SJCRH30 (cell line): ENCODE data around the gene CD164. TPM values are rescaled to one million over a fixed set of nuclear protein-coding genes. Genes with fewer than 3 reads are reported as not detected.
"Not testable (repeated sequence)": the region's sequence is repeated elsewhere in the genome, so short reads cannot be mapped to it uniquely, and the experiment has no call there.

Experiments used
- DNase-seq, 2 experiments: peaks; one replicate each; pipeline ENCODE4 v3.0.0-alpha.2; 2015 to 2020
- H3K27ac ChIP-seq: fragments of 250-450 bp; sonication (Bioruptor Pico); 2 replicates; pipeline ENCODE4 v1.5.1; 2020; ENCODE audit warnings: mild to moderate bottlenecking, moderate library complexity
- H3K27me3 ChIP-seq: fragments of 250-450 bp; sonication (Bioruptor Pico); 2 replicates; pipeline ENCODE4 v1.5.1; 2020; ENCODE audit warnings: mild to moderate bottlenecking, moderate library complexity
- H3K36me3 ChIP-seq: fragments of 250-450 bp; sonication (Bioruptor Pico); 2 replicates; pipeline ENCODE4 v1.5.1; 2020; ENCODE audit warnings: mild to moderate bottlenecking, moderate library complexity
- H3K4me1 ChIP-seq: fragments of 250-450 bp; sonication (Bioruptor Pico); 2 replicates; pipeline ENCODE4 v1.5.1; 2020; ENCODE audit warnings: mild to moderate bottlenecking, moderate library complexity
- H3K4me3 ChIP-seq: fragments of 250-450 bp; sonication (Bioruptor Pico); 2 replicates; pipeline ENCODE4 v1.5.1; 2020; ENCODE audit warnings: mild to moderate bottlenecking, moderate library complexity
- H3K9me3 ChIP-seq: fragments of 250-450 bp; sonication (Bioruptor Pico); replicated peaks from 2 replicates; pipeline ENCODE4 v1.5.1; 2020; ENCODE audit warnings: mild to moderate bottlenecking, moderate library complexity
- total RNA-seq: library from RNA; depleted of rRNA; stranded (reverse); fragments of >200 nt; shearing (Covaris generic); gene quantifications from 2 replicates; pipeline ENCODE4 v1.2.3, GENCODE V29; 2014

The CD164 gene
- total RNA-seq, 1 experiment from 2014 or later, result 181 TPM

DNA sequence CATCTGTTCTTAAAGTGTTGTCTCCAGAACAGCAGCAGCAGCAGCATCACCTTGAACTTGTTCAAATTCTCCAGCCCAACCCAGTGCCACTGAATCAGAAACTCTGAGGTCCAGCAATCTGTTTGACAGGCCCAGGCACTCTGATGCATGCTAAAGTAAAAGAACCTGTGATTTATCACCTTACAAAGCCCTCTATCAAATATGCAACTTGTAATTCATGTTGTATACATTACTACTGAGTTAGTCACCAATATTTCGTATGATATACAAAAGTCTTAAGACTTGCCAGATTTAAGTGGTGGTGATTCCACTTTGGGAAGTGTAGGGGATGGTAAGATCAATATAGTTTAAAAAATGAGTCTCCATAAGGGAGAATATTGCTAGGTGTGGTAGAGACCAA is 6.0 kb upstream of the CD164 start:
- no peaks in the 10 kb centered on the region for H3K4me1 ChIP-seq
- no peaks in the 10 kb centered on the region for H3K27me3 ChIP-seq
- no peak overlapping the region for H3K27ac ChIP-seq
- no peak overlapping the region for H3K4me3 ChIP-seq
- no peaks in the 10 kb centered on the region for H3K9me3 ChIP-seq
- H3K36me3 ChIP-seq, result no peaks in the 10 kb centered on the region
- no peak for DNase-seq

DNA sequence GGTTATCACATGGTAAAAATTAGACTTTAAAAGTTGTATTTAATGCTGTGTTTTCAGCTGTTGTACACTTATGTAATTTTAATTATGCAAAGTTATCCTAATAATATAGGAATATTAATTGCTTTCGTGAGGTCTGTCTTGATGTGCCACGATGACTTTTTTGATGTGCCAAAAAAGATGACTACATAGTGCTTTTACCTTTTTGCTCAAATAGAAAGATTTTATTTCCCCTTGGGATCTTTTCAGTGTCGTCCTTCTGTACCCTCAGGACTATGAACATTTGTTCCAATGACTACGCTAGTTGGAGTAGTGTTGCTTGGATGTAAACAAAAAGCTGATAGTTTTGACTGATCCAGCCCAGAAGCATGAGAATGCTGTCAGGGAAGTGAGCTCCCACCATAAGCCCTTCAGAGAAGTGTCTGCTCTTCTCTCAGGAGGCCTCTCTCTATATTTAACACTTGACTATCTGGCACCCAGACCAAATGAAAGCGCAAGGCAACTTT is 1.2 kb upstream of the CD164 start:
- H3K9me3 ChIP-seq, result no peaks in the 10 kb centered on the region
- no peaks in the 10 kb centered on the region for H3K36me3 ChIP-seq
- H3K4me3 ChIP-seq, result peak overlapping the region; percentile 82
- no peaks in the 10 kb centered on the region for H3K4me1 ChIP-seq
- no peaks in the 10 kb centered on the region for H3K27me3 ChIP-seq
- peak overlapping the region; percentile 100 for H3K27ac ChIP-seq
- DNase-seq, result peak in 1 of 2 experiments; percentile 37

DNA sequence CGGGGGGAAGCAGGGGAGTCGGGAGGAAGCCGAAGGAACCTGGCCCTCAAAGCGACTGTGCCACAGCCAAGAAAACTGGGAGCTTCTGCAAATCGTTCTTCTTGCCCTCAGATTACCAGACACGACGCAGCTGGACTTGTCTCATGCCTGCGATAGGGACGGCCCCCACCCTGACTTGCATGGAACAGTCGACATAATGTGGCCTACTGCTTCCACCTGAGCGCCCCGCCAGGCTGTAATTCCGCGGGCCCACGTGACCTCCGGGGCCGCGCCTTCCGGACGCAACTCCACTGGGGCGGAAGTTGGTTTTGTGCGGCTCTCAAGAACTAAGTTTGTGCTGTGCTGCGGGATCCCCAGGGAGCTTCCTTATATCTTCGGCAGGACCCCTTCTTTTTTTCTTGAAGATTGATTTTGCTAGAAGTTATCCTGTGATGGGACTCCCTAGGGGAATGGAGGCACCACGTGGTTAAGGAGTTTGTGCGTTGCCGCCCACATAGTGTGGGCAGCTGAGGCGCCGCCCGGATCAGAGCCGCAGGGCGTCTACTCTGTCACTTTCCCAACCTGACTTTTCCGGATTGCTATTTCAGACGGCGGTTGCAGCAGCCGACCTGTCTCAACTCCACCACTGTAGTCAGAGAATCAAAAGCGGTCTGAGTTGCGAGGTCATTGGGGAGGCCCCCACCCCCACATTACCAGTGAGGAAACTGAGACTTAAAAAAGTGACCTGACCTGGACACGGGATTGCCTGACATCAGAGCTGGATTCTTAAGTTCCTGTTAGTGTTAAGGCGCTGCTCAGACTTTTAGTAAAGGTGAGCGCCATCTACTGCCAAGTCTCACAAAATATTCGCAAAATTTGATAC is 540 bp upstream of the CD164 start:
- Histone ChIP-seq H3K27ac (peak overlapping the region; percentile 100), H3K9me3 (no peaks in the 10 kb centered on the region), H3K4me1 (no peaks in the 10 kb centered on the region), H3K36me3 (peaks cover under 1% of the 10 kb centered on the region; the same call in 1 of the 2 replicates), H3K4me3 (peak overlapping the region; percentile 82), H3K27me3 (no peaks in the 10 kb centered on the region)
- peak; percentile 90 to 94 for DNase-seq

DNA sequence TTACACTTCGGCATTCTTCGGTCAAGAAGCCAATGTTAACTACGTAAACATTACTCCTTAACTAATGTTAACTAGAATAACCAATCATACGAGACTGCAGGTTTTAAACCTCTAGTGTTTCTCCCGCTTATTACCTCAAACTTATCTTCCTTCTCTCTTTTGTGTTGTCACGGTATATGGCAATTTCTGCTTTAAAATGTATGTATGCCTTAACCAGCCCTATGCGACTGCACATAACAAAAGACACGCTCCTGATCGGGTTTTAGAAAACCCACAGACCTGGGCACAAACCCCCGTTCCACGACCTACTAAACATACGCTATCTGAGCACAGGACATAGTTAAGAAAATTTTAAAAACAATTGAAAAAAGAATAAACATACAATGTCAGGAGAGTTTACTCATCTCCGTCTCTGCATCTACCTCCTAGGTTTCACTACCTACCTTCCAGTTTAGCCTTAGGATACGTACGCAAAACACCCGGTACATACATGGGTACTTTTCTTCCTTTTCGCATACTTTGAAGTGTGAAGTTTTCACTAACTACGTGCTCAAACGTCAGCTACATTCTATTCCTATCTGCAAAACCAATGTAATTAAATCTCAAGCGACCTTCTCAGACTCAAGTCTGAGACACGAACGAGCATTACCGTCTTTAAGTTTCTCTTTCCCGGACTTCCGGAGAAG is 1.1 kb downstream of the CD164 start:
- Histone ChIP-seq H3K36me3 (peaks cover 15% of the 10 kb centered on the region), H3K4me3 (peak overlapping the region; percentile 82), H3K9me3 (no peaks in the 10 kb centered on the region), H3K27ac (peak overlapping the region; percentile 100), H3K4me1 (no peaks in the 10 kb centered on the region), H3K27me3 (no peaks in the 10 kb centered on the region)
- no peak for DNase-seq

DNA sequence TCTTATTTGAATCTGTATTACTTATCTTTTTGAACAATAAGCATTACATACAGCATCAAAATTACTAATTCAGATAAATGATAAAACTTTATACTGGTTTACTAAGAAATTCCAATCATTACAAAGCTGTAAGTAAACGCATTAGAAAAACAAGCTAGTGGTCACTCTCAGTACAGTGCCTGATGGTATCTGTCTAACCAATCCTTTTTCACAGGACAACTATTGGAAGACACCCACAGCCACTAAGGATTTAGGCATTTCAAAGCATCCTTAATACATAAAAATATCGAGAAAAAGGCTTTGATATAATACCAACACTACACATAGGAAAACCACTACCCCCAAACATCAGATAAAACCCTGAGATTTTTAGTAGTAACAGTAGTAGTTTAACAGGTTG is 2.6 kb downstream of the CD164 start:
- no peaks in the 10 kb centered on the region for H3K9me3 ChIP-seq
- H3K4me3 ChIP-seq, result no peak overlapping the region
- no peaks in the 10 kb centered on the region for H3K4me1 ChIP-seq
- no peak for DNase-seq
- H3K27ac ChIP-seq, result no peak overlapping the region
- H3K27me3 ChIP-seq, result no peaks in the 10 kb centered on the region
- H3K36me3 ChIP-seq, result peaks cover 27% of the 10 kb centered on the region

DNA sequence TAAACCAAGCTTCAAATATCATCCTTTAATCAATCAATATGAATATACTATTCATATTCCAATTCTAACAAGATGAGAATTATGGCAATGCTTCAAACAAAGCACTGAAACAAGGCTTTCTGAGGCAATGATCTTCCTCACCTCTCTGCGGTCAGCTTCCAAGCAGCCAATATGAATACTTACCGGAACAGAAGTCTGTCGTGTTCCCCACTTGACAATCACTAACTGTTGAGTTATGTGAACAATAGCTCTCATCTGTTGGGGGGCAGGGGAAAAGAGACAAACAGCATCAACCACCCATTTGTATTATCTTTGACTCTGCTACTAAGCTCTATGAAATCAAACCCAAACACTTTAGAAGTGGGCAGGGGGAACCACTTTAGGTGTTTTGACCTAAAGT is 4.5 kb downstream of the CD164 start:
- no peaks in the 10 kb centered on the region for H3K9me3 ChIP-seq
- H3K27ac ChIP-seq, result no peak overlapping the region
- H3K4me3 ChIP-seq, result no peak overlapping the region
- peaks cover 47% of the 10 kb centered on the region for H3K36me3 ChIP-seq
- no peaks in the 10 kb centered on the region for H3K4me1 ChIP-seq
- DNase-seq, result no peak
- H3K27me3 ChIP-seq, result no peaks in the 10 kb centered on the region

DNA sequence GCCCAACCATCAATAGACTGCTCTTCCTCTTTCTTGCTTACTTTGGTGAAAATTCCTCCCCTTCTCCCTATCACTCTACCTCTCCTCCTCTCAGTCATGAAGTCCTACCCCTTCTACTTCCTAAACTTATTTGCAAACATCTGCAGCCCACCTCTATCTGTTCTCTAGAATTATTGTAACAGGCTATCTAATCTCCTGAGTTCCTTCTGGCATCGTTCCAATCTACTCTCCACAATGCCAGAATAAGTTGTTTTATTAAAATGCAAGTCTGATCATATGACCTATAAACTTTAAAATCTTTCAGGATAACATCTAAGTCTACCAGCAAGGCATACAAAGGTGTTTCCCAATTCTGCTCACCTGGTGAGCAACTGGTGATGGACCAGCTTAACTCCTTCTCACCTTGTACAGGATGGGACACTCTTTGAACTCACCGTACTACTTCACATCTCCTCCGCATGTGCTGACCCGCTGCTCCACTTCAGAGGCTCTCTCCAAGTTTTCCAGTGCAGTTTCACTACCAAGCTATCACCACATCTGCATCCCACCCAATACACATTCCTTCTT is 7.9 kb downstream of the CD164 start:
- Histone ChIP-seq H3K9me3 (no peaks in the 10 kb centered on the region), H3K27ac (no peak overlapping the region), H3K27me3 (no peaks in the 10 kb centered on the region), H3K36me3 (peaks cover 63% of the 10 kb centered on the region), H3K4me1 (no peaks in the 10 kb centered on the region; the same call in 1 of the 2 replicates), H3K4me3 (no peak overlapping the region)
- DNase-seq, result no peak

DNA sequence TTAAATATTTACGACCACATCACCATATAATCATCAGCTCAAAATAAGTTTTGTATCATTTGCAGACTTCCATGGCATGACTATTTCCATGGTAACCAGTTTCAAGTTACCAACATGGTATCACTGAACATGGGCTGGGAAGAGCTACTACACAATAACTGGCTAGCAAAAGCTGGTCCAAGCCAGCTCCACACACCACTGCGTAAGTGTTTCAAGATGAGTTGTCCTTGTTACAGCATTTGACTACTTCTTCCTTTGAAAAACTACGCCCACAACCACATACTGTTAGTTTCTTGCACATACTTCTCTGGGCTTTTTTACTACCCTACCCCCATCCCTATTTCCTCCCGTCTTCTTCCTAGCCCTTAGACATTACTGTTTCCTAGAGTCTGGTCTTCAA is 8.5 kb downstream of the CD164 start:
- no peak overlapping the region for H3K27ac ChIP-seq
- H3K36me3 ChIP-seq, result peaks cover 66% of the 10 kb centered on the region
- H3K4me3 ChIP-seq, result no peak overlapping the region
- H3K4me1 ChIP-seq, result no peaks in the 10 kb centered on the region; the same call in 1 of the 2 replicates
- no peak for DNase-seq
- no peaks in the 10 kb centered on the region for H3K27me3 ChIP-seq
- no peaks in the 10 kb centered on the region for H3K9me3 ChIP-seq

DNA sequence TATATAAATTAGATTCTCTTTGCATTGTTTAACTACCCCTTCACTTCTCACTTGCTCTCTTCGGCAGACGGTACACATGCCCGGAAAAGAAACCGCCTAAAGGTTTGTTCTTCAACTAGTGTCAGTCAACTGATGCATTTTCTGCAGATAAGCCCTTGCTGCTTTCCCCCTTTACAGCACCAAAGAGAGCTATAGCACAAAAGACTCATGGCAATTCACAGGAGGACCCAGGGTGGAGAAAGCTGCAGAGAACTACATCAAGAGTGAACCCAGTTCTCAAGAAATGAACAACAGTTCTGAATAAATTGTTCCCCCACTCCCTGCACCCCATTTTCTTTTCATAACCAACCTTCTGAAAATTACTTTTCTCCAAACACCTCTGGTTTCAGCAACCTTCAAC is 8.9 kb downstream of the CD164 start:
- no peak for DNase-seq
- H3K27me3 ChIP-seq, result no peaks in the 10 kb centered on the region
- H3K9me3 ChIP-seq, result no peaks in the 10 kb centered on the region
- H3K4me3 ChIP-seq, result no peak overlapping the region
- no peaks in the 10 kb centered on the region; the same call in 1 of the 2 replicates for H3K4me1 ChIP-seq
- H3K27ac ChIP-seq, result no peak overlapping the region
- peaks cover 71% of the 10 kb centered on the region for H3K36me3 ChIP-seq

DNA sequence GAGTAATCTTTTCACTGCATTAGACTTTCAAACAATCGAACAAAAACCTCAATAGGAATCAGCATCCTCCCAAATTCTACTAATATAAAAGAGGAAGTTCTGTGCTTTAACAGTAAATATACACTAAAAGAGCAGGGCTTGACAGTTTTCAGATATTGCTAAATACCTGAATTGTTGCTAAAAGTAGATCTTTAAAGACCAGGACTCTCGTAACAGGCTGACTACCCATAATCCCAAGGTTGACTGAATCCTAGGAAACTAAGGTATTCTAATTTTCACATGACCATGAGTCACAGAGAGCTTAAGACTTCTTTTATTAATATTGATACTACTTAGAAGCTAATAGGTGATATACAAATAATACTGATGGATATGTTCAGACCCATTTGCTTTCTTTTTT is 10.1 kb downstream of the CD164 start:
- Histone ChIP-seq H3K9me3 (no peaks in the 10 kb centered on the region), H3K4me3 (no peak overlapping the region), H3K27me3 (no peaks in the 10 kb centered on the region), H3K4me1 (no peaks in the 10 kb centered on the region; the same call in 1 of the 2 replicates), H3K36me3 (peaks cover 77% of the 10 kb centered on the region), H3K27ac (no peak overlapping the region)
- no peak for DNase-seq

DNA sequence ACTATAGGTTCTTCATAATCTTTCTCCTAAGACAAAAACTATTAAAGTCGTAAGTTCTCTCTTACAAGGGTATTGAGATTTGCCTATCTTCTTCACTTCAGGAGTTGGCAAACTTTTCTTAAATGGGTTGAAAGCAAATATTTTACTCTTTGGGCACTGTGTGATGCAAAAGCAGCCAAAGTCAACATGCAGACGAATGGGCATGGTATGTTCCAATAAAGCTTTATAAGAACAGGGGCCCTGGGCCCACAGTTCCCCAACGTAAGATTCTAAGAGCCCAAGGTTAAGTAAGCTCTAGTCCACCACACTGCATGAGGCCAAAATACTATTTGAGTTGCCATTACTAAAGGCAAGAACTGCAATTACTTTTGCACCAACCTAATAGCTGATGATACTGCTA is 11.5 kb downstream of the CD164 start:
- no peaks in the 10 kb centered on the region for H3K27me3 ChIP-seq
- peaks cover 77% of the 10 kb centered on the region for H3K36me3 ChIP-seq

DNA sequence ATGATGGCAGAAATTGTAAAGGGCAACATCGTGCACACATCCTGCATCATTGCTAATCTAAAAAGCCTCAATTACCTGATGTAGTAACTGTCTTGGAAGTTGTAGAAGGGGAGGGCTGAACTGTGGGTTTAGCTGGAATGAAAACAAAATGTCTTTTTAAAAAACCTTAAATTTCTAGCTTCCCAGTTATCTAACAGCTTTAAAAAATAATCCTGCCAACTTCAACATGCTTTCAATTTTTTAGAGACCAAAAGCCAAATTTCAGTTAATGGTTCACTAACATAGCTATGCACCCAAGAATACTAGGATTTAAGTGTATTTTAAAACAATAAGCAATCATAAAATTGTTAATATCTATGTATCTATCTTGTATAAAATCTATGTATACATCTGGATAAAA is 11.9 kb downstream of the CD164 start:
- H3K4me3 ChIP-seq, result no peak overlapping the region
- no peaks in the 10 kb centered on the region for H3K27me3 ChIP-seq
- no peak for DNase-seq
- H3K4me1 ChIP-seq, result no peaks in the 10 kb centered on the region; the same call in 1 of the 2 replicates
- H3K36me3 ChIP-seq, result peaks cover 78% of the 10 kb centered on the region
- no peak overlapping the region for H3K27ac ChIP-seq
- no peaks in the 10 kb centered on the region for H3K9me3 ChIP-seq

More for the DNA sequence above, 11.5 kb downstream of the CD164 start:
- no peak overlapping the region for H3K4me3 ChIP-seq
- no peak for DNase-seq
- no peak overlapping the region for H3K27ac ChIP-seq
- no peaks in the 10 kb centered on the region for H3K9me3 ChIP-seq
- no peaks in the 10 kb centered on the region; the same call in 1 of the 2 replicates for H3K4me1 ChIP-seq

DNA sequence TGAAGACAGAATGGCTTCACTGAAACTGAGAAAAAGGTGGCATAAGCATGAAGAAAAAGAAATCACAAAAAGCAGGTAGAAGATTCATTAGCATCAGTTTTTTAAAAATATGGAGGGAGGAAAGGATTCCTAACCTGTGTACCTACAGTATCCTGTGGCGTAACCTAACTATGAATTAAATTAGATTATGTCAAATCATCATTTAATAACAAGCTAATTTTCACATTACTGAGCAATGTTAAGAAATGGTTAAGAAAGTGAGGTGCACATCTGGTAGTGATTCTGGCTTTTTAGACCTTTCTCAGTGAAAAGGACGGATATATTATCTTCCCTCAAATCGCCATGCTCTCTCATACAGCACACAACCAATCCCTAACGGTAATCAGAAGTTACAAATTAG is 12.5 kb downstream of the CD164 start:
- peaks cover 77% of the 10 kb centered on the region for H3K36me3 ChIP-seq
- no peaks in the 10 kb centered on the region for H3K9me3 ChIP-seq
- no peaks in the 10 kb centered on the region; the same call in 1 of the 2 replicates for H3K4me1 ChIP-seq
- no peak for DNase-seq
- H3K27me3 ChIP-seq, result no peaks in the 10 kb centered on the region
- H3K27ac ChIP-seq, result no peak overlapping the region
- H3K4me3 ChIP-seq, result no peak overlapping the region

DNA sequence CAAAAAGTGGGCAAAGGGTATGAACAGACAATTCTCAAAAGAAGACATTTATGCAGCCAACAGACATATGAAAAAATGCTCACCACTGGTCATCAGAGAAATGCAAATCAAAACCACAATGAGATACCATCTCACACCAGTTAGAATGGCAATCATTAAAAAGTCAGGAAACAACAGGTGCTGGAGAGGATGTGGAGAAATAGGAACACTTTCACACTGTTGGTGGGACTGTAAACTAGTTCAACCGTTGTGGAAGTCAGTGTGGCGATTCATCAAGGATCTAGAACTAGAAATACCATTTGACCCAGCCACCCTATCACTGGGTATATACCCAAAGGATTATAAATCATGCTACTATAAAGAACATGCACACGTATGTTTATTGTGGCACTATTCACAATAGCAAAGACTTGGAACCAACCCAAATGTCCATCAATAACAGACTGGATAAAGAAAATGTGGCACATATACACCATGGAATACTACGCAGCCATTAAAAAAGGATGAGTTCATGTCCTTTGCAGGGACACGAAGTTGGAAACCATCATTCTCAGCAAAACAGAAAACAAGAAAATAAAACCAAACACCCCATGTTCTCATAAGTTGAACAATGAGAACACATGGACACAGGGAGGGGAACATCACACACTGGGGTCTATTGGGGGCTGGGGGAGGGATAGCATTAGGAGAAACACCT is 17.7 kb downstream of the CD164 start:
- not testable (repeated sequence) for H3K4me3 ChIP-seq, H3K27me3 ChIP-seq, DNase-seq, H3K27ac ChIP-seq, H3K9me3 ChIP-seq, H3K4me1 ChIP-seq
- H3K36me3 ChIP-seq, result peaks cover 73% of the 10 kb centered on the region
